SKM-1 treated with dmso at 0.1 percent for 144 hours (cell line): ENCODE data around the gene RAP1GAP.

ENCODE experiments used
- DNase-seq: peaks from one replicate; lab custom pipeline; 2025; ENCODE audit not compliant: unreplicated experiment; lab: John Stamatoyannopoulos, UW

RAP1GAP gene

DNA sequence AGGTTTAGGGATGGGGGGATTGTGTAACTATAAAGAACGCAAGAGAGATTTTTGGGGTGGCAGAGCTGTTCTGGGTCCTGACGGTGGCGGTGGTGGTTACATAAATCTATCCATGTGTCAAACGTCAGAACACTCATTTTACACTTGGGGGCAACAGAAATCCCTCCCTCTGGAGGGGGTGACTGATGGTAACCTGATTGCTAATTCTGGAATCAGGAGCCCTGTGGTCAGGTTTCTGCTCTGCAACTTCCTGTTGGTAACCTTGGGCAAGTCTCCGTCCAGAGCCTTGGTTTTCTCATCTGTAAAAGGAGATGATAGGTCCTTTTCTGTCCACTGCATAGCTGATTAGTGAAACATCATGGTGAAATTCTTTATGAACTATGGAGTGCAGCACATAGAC is 119.1 kb downstream of the RAP1GAP start:
- DNase-seq = no peak

GRCh38 chr1:21547876-21548275 is 121.3 kb downstream of the RAP1GAP start:
- DNase-seq = no peak
